Fibroblast of lung (primary cell): ENCODE data around the gene CAMKV. TPM values are rescaled to one million over a fixed set of nuclear protein-coding genes. Genes with fewer than 3 reads are reported as not detected.

ENCODE experiments used
- DNase-seq, 2 donors: peaks; one replicate each; pipeline versions ENCODE4 v3.0.0 to v3.0.0-alpha.2; 2010; ENCODE audit warnings: low read depth in 2 of 2
- H2AFZ ChIP-seq: 2 replicates; pipeline ENCODE4 v1.5.1; 2012; ENCODE audit warnings: low read length, control low read depth, inconsistent platforms
- H3K27ac ChIP-seq: 2 replicates; pipeline ENCODE4 v1.5.1; 2011; ENCODE audit warnings: low read length, control low read depth; ENCODE audit not compliant: insufficient read depth
- H3K27me3 ChIP-seq: 2 replicates; pipeline ENCODE4 v1.5.1; 2011; ENCODE audit warnings: mild to moderate bottlenecking, low read length; ENCODE audit not compliant: control insufficient read depth, insufficient read depth
- H3K36me3 ChIP-seq: 2 replicates; pipeline ENCODE4 v1.5.1; 2011; ENCODE audit warnings: low read length; ENCODE audit not compliant: control insufficient read depth, insufficient read depth
- H3K4me1 ChIP-seq: 2 replicates; pipeline ENCODE4 v1.5.1; 2011; ENCODE audit warnings: low read length; ENCODE audit not compliant: control insufficient read depth, insufficient read depth; ENCODE audit errors: extremely low read depth
- H3K4me2 ChIP-seq: 2 replicates; pipeline ENCODE4 v1.5.1; 2011; ENCODE audit warnings: low read length, control low read depth; ENCODE audit not compliant: insufficient read depth; ENCODE audit errors: extremely low read depth
- H3K4me3 ChIP-seq, 4 experiments: fragments of 200-600 bp in 1 of 4; sonication (generic) in 1 of 4; replicated peaks in 1 of 4; 2 replicates each; pipeline ENCODE4 v1.5.1; 2011 to 2016; ENCODE audit warnings: low read length in 4 of 4, low read depth in 3 of 4, mild to moderate bottlenecking in 3 of 4, control low read depth in 2 of 4, inconsistent platforms in 1 of 4, mixed read lengths in 1 of 4; ENCODE audit not compliant: insufficient read depth in 1 of 4; ENCODE audit errors: control extremely low read depth in 1 of 4
- H3K79me2 ChIP-seq: 2 replicates; pipeline ENCODE4 v1.5.1; 2012; ENCODE audit warnings: mild to moderate bottlenecking, low read length, inconsistent platforms; ENCODE audit not compliant: control insufficient read depth, insufficient read depth
- H3K9ac ChIP-seq: 2 replicates; pipeline ENCODE4 v1.5.1; 2011; ENCODE audit warnings: mild to moderate bottlenecking, low read length, control low read depth; ENCODE audit not compliant: insufficient read depth
- H3K9me3 ChIP-seq: 2 replicates; pipeline ENCODE4 v1.5.1; 2012; ENCODE audit warnings: low read depth, low read length; ENCODE audit not compliant: control insufficient read depth, insufficient read depth
- H4K20me1 ChIP-seq: 2 replicates; pipeline ENCODE4 v1.5.1; 2011; ENCODE audit warnings: low read length; ENCODE audit not compliant: control insufficient read depth, insufficient read depth; ENCODE audit errors: extremely low read depth
- CTCF ChIP-seq, 2 donors: IDR thresholded peaks in 1 of 2; conservative IDR thresholded peaks in 1 of 2; 1 replicate in 1 of 2; 2 replicates in 1 of 2; pipeline ENCODE4 v1.5.1; 2011 to 2012; ENCODE audit warnings: low read length in 2 of 2, control low read depth in 1 of 2, inconsistent platforms in 1 of 2, low read depth in 1 of 2, mild to moderate bottlenecking in 1 of 2
- EZH2 ChIP-seq: IDR thresholded peaks from 2 replicates; pipeline ENCODE4 v1.5.1; 2012; ENCODE audit warnings: low read length, control low read depth, mild to moderate bottlenecking; ENCODE audit errors: missing control alignments
- polyA plus RNA-seq, 2 donors: library from polyadenylated mRNA; depleted of rRNA in 1 of 2; stranded (reverse) in 1 of 2; unstranded in 1 of 2; fragments of >200 nt; gene quantifications; 2 replicates each; pipeline ENCODE4 v1.2.1, GENCODE V29; 2011 to 2012; ENCODE audit warnings: missing spikeins in 1 of 2
- total RNA-seq: library from RNA; depleted of rRNA; stranded (reverse); fragments of >200 nt; gene quantifications from 2 replicates; pipeline ENCODE4 v1.2.1, GENCODE V29; 2014

Gene CAMKV
- total and polyA plus RNA-seq, 2 donors (not counting 1 experiment from before 2014, with no cell fraction given): 0.06 TPM; not detected in 1

GRCh38 chr3:49902511-49903345, 33.0 kb upstream of the CAMKV start:
- TF ChIP-seq CTCF (conservative IDR thresholded peaks at IDR 0.05 in 1 of 2, IDR thresholded peaks at IDR 0.05 in 1 of 2; ENCODE audit: low read depth in 1 of 2, low read length in 2 of 2) (no peak), EZH2 (no peak)

GRCh38 chr3:49901366-49902339, 31.9 kb upstream of the CAMKV start:
- peak overlapping the region; percentile 25 for H3K4me2 ChIP-seq
- TF ChIP-seq EZH2 (no peak), CTCF (conservative IDR thresholded peaks at IDR 0.05 in 1 of 2, IDR thresholded peaks at IDR 0.05 in 1 of 2; ENCODE audit: low read depth in 1 of 2, low read length in 2 of 2) (no peak)
- no peaks in the 10 kb centered on the region for H4K20me1 ChIP-seq
- peaks cover 11% of the 10 kb centered on the region for H3K4me1 ChIP-seq
- H3K36me3 ChIP-seq: no peaks in the 10 kb centered on the region
- H3K4me3 ChIP-seq: no peak overlapping the region
- H2AFZ ChIP-seq: no peak overlapping the region
- no peak overlapping the region for H3K27ac ChIP-seq
- H3K9me3 ChIP-seq: no peaks in the 10 kb centered on the region
- H3K9ac ChIP-seq: no peak overlapping the region
- no peaks in the 10 kb centered on the region for H3K79me2 ChIP-seq
- H3K27me3 ChIP-seq: no peaks in the 10 kb centered on the region
- DNase-seq: peak in 1 of 2 donors; percentile 34

More at GRCh38 chr3:49902511-49903345, 33.0 kb upstream of the CAMKV start:
- Histone ChIP-seq H3K4me2 (peak overlapping the region; percentile 75), H3K4me3 (no peak overlapping the region), H3K27me3 (no peaks in the 10 kb centered on the region), H3K9me3 (no peaks in the 10 kb centered on the region), H4K20me1 (no peaks in the 10 kb centered on the region), H3K36me3 (no peaks in the 10 kb centered on the region), H3K9ac (no peak overlapping the region), H3K27ac (no peak overlapping the region), H3K79me2 (no peaks in the 10 kb centered on the region), H3K4me1 (peaks cover 11% of the 10 kb centered on the region), H2AFZ (no peak overlapping the region)
- no peak for DNase-seq
